OCI-LY1 (cell line): ENCODE results near the gene TIMM44.

Experiments used
- H2AFZ ChIP-seq: fragments of 200-600 bp; sonication (generic), shearing (Covaris generic); 2 replicates; pipeline ENCODE4 v1.6.0; 2014; ENCODE audit warnings: antibody characterized with exemption, mild to moderate bottlenecking, low read length
- H3F3A ChIP-seq: fragments of 200-600 bp; sonication (generic), shearing (Covaris generic); 2 replicates; pipeline ENCODE4 v1.6.0; 2014; ENCODE audit warnings: mild to moderate bottlenecking, antibody characterized with exemption, low read length, moderate library complexity; ENCODE audit not compliant: insufficient read depth
- H3K27ac ChIP-seq: fragments of 200-600 bp; sonication (generic); 2 replicates; pipeline ENCODE4 v1.5.1; 2014; ENCODE audit warnings: low read length, mixed run types, mild to moderate bottlenecking, low read depth; ENCODE audit not compliant: poor library complexity, severe bottlenecking
- H3K27me3 ChIP-seq: fragments of 200-600 bp; sonication (generic); 2 replicates; pipeline ENCODE4 v1.6.0; 2014; ENCODE audit warnings: antibody characterized with exemption, mild to moderate bottlenecking, low read length, moderate library complexity; ENCODE audit not compliant: insufficient read depth
- H3K36me3 ChIP-seq: fragments of 200-600 bp; sonication (generic); 2 replicates; pipeline ENCODE4 v1.6.1; 2014; ENCODE audit warnings: mild to moderate bottlenecking, antibody characterized with exemption, low read length, moderate library complexity, mixed read lengths; ENCODE audit not compliant: insufficient read depth
- H3K4me1 ChIP-seq: fragments of 200-600 bp; sonication (generic); 2 replicates; pipeline ENCODE4 v1.5.1; 2014; ENCODE audit warnings: mild to moderate bottlenecking, low read length, moderate library complexity; ENCODE audit not compliant: insufficient read depth, severe bottlenecking
- H3K4me2 ChIP-seq: fragments of 200-600 bp; sonication (generic), shearing (Covaris generic); 2 replicates; pipeline ENCODE4 v1.6.1; 2014; ENCODE audit warnings: low read length
- H3K4me3 ChIP-seq: fragments of 200-600 bp; sonication (generic); 2 replicates; pipeline ENCODE4 v1.5.1; 2014; ENCODE audit warnings: low read length, low read depth, mild to moderate bottlenecking, mixed read lengths; ENCODE audit not compliant: poor library complexity, severe bottlenecking
- H3K79me2 ChIP-seq: fragments of 200-600 bp; shearing (Covaris generic); 2 replicates; pipeline ENCODE4 v1.6.1; 2016; ENCODE audit warnings: mixed run types, low read length, mixed read lengths; ENCODE audit not compliant: insufficient read depth
- H3K9ac ChIP-seq: fragments of 200-600 bp; sonication (generic), shearing (Covaris generic); 2 replicates; pipeline ENCODE4 v1.6.1; 2014; ENCODE audit warnings: mild to moderate bottlenecking, low read length, mixed read lengths
- H3K9me2 ChIP-seq: fragments of 200-600 bp; sonication (generic), shearing (Covaris generic); 2 replicates; pipeline ENCODE4 v1.6.1; 2014; ENCODE audit warnings: low read depth, mild to moderate bottlenecking, low read length, mixed read lengths
- H3K9me3 ChIP-seq: fragments of 200-600 bp; shearing (Covaris generic); 2 replicates; pipeline ENCODE4 v1.6.1; 2014; ENCODE audit warnings: low read length, mixed read lengths
- H4K20me1 ChIP-seq: fragments of 200-600 bp; sonication (generic), shearing (Covaris generic); 2 replicates; pipeline ENCODE4 v1.6.0; 2016; ENCODE audit warnings: mild to moderate bottlenecking, low read length; ENCODE audit not compliant: insufficient read depth
- EZH2 ChIP-seq: fragments of 200-600 bp; sonication (generic), shearing (Covaris generic); IDR thresholded peaks from 2 replicates; pipeline ENCODE4 v1.8.0; 2017; ENCODE audit warnings: borderline replicate concordance, mixed run types, mild to moderate bottlenecking, antibody characterized with exemption, low read length, moderate library complexity, mixed read lengths
- TF ChIP-seq, protein P1 (sequence below): fragments of 200-600 bp; sonication (generic), shearing (Covaris generic); IDR thresholded peaks from 2 replicates; pipeline ENCODE4 v1.5.1; 2017; ENCODE audit warnings: mild to moderate bottlenecking, antibody characterized with exemption, low read length, moderate library complexity, mixed read lengths

The TIMM44 gene

DNA sequence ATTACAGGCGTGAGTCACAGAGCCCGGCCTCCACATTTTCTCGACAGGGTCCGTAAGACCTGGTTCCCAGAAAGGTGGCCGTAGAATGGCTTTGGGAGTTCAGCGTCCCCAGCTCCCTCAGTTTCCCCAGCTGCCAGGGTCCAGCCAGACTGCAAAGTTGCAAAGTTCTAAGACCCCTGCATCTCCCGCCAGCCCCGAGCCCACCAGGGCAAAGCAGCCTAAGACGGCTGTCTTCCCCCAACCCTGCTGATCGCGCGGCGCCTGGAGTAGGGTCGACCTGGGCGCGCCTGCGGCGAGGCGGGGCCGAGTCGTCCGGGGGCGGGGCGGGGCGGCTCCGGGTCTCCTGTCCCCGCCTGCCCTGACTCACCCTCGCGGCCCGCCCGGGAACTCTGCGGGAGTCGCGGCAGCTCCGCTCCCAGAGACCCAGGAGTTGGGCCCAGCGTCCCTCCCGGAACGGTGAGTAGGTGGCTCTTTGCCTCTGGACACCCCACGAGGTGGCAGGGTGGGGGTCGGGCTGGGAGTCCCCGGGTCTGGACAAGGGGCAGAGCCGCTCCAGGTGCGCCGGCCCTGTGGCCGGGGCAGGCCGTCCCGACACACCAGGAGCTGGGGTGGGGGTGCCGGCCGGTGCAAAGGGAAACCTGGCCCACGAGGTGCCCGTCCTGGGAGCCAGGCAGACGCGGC is 55.2 kb downstream of the TIMM44 start, which contains the start of gene LRRC8E:
Gene LRRC8E (plus strand): TSS at position 366 of the 681 bp plus-strand sequence. CDS start 7,094 bp downstream, outside the sequence.
- Histone ChIP-seq H4K20me1 (no peaks in the 10 kb centered on the region), H2AFZ (no peak within 1 kb of the TSS), H3K36me3 (no peaks in the 10 kb centered on the region), H3K27ac (no peak within 1 kb of the TSS), H3K4me1 (no peaks in the 10 kb centered on the region), H3K9ac (no peak within 1 kb of the TSS), H3K79me2 (no peaks in the 10 kb centered on the region), H3K9me2 (no peaks in the 10 kb centered on the region), H3K4me2 (no peak within 1 kb of the TSS), H3K27me3 (no peaks in the 10 kb centered on the region), H3F3A (no peaks in the 10 kb centered on the region), H3K9me3 (no peaks in the 10 kb centered on the region), H3K4me3 (no peak within 1 kb of the TSS)
- TF ChIP-seq EZH2, result no peak
- TF ChIP-seq, protein P1, sequence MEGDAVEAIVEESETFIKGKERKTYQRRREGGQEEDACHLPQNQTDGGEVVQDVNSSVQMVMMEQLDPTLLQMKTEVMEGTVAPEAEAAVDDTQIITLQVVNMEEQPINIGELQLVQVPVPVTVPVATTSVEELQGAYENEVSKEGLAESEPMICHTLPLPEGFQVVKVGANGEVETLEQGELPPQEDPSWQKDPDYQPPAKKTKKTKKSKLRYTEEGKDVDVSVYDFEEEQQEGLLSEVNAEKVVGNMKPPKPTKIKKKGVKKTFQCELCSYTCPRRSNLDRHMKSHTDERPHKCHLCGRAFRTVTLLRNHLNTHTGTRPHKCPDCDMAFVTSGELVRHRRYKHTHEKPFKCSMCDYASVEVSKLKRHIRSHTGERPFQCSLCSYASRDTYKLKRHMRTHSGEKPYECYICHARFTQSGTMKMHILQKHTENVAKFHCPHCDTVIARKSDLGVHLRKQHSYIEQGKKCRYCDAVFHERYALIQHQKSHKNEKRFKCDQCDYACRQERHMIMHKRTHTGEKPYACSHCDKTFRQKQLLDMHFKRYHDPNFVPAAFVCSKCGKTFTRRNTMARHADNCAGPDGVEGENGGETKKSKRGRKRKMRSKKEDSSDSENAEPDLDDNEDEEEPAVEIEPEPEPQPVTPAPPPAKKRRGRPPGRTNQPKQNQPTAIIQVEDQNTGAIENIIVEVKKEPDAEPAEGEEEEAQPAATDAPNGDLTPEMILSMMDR, result no peak

DNA sequence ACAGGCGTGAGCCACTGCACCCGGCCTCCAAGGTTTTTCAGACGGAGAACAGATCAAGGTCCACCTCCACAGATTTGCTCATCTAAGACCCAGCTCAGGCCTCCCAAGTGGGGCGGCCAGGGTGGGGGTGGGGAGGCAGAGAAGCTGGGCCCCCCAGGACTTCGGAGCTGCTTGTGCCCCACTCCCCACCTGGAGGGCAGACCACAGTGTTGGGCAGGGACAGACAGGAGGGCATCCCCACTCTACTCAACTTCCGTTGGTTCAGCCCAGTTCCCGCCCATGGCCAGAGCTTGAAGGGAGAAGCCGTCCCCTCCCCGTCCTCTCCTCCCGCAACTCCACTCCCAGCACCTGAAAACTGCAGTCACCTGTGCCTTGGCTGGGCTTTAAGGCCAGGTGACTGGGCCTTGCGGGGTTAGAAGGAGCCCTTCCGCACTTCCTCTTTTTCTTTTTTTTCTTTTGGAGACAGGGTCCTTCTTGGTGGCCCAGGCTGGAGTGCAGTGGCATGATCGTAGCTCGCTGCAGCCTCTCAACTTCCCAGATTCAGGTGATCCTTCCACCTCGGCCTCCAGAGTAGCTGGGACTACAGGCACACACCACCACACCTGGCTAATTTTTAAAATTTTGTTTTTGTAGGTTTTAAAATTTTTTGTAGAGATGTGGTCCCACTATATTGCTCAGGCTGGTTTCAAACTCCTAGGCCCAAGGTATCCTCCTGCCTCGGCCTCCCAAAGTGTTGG is 55.9 kb downstream of the TIMM44 start:
- Histone ChIP-seq H3K36me3 (no peaks in the 10 kb centered on the region), H3K4me2 (no peak overlapping the region), H3K9me3 (no peaks in the 10 kb centered on the region), H2AFZ (no peak overlapping the region), H3K79me2 (no peaks in the 10 kb centered on the region), H4K20me1 (no peaks in the 10 kb centered on the region), H3F3A (no peaks in the 10 kb centered on the region), H3K4me1 (no peaks in the 10 kb centered on the region), H3K4me3 (no peak overlapping the region), H3K27me3 (no peaks in the 10 kb centered on the region), H3K9ac (no peak overlapping the region), H3K9me2 (no peaks in the 10 kb centered on the region), H3K27ac (no peak overlapping the region)
- TF ChIP-seq, protein P1, result no peak
- TF ChIP-seq EZH2, result no peak

DNA sequence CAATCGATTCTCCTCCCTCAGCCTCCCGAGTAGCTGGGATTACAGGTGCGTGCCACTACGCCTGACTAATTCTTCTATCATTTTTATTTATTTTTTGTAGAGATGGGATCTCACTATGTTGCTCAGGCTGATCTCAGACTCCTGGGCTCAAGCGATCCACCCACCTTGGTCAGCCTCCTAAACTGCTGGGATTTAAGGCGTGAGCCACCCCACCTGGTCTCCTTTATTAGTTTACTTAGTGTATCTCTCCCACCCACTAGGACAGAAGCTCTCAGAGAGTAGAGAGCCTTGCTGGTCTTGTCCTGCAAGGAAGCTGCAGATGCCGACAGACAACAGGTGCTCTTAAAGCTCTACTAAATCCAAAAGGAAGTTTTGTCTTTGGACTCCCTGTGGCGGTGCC is 57.6 kb downstream of the TIMM44 start:
- H3K4me3 ChIP-seq, result no peak overlapping the region
- no peaks in the 10 kb centered on the region for H3K79me2 ChIP-seq
- H3K9ac ChIP-seq, result no peak overlapping the region
- no peaks in the 10 kb centered on the region for H3F3A ChIP-seq
- no peak overlapping the region for H2AFZ ChIP-seq
- H3K4me1 ChIP-seq, result no peaks in the 10 kb centered on the region
- H3K9me3 ChIP-seq, result no peaks in the 10 kb centered on the region
- no peak overlapping the region for H3K4me2 ChIP-seq
- TF ChIP-seq, protein P1, result no peak
- no peak for TF ChIP-seq EZH2
- no peak overlapping the region for H3K27ac ChIP-seq
- no peaks in the 10 kb centered on the region for H3K27me3 ChIP-seq
- no peaks in the 10 kb centered on the region for H3K36me3 ChIP-seq
- no peaks in the 10 kb centered on the region for H4K20me1 ChIP-seq
- no peaks in the 10 kb centered on the region for H3K9me2 ChIP-seq
